Measurements from ENCODE around the gene LEO1.
A peak's percentile ranks its signal among the peaks of the same experiment; 100 is the strongest.

Gene LEO1

GRCh38 chr15:51924156-51925068, 47.2 kb downstream of the LEO1 start:
- no peaks in the 10 kb centered on the region for H3K4me1 ChIP-seq (ENCODE audit: insufficient read depth, low read length)
- H3K36me3 ChIP-seq (ENCODE audit: insufficient read depth, low read length), result peaks cover 42% of the 10 kb centered on the region
- ATAC-seq (ENCODE audit: insufficient read depth, low read depth) (no peak), DNase-seq (no peak)
- H3K4me2 ChIP-seq (ENCODE audit: insufficient read depth, low read length), result no peak overlapping the region
- H3K27ac ChIP-seq (ENCODE audit: low read length), result no peak overlapping the region
- no peaks in the 10 kb centered on the region for H3K27me3 ChIP-seq (ENCODE audit: insufficient read depth, low read length, poor library complexity)
- no peaks in the 10 kb centered on the region for H3K79me2 ChIP-seq (ENCODE audit: insufficient read depth, low read length)
- H4K20me1 ChIP-seq (ENCODE audit: insufficient read depth, low read length), result no peaks in the 10 kb centered on the region
- no peak overlapping the region for H3K9ac ChIP-seq (ENCODE audit: low read depth, low read length)
- no peak overlapping the region for H2AFZ ChIP-seq (ENCODE audit: low read depth, low read length)
- no peaks in the 10 kb centered on the region for H3K9me3 ChIP-seq (ENCODE audit: insufficient read depth, low read length, severe bottlenecking)
- no peak for TF ChIP-seq CTCF (IDR thresholded peaks at IDR 0.05; ENCODE audit: borderline replicate concordance, extremely low read depth, low read length, poor library complexity, severe bottlenecking)
- no peak for TF ChIP-seq EZH2 (IDR thresholded peaks at IDR 0.05; ENCODE audit: borderline replicate concordance, low read depth, low read length, severe bottlenecking)
- no peak overlapping the region for H3K4me3 ChIP-seq (ENCODE audit: low read depth in 1 of 2, low read length in 2 of 2)

- TF ChIP-seq CTCF (IDR thresholded peaks at IDR 0.05; ENCODE audit: borderline replicate concordance, extremely low read depth, low read length, poor library complexity, severe bottlenecking) (peak; percentile 57), EZH2 (IDR thresholded peaks at IDR 0.05; ENCODE audit: borderline replicate concordance, low read depth, low read length, severe bottlenecking) (no peak)
- peak; percentile 18 for DNase-seq
- ATAC-seq (ENCODE audit: insufficient read depth, low read depth), result peak; percentile 68; the same call in 2 of the 3 replicates
Measured at GRCh38 chr15:51917493-51917892, 54.1 kb downstream of the LEO1 start.

GRCh38 chr15:51912528-51912927, 59.0 kb downstream of the LEO1 start:
- Histone ChIP-seq H3K79me2 (ENCODE audit: insufficient read depth, low read length) (no peaks in the 10 kb centered on the region), H4K20me1 (ENCODE audit: insufficient read depth, low read length) (no peaks in the 10 kb centered on the region), H3K36me3 (ENCODE audit: insufficient read depth, low read length) (peaks cover 25% of the 10 kb centered on the region), H3K27me3 (ENCODE audit: insufficient read depth, low read length, poor library complexity) (no peaks in the 10 kb centered on the region), H3K4me2 (ENCODE audit: insufficient read depth, low read length) (no peak overlapping the region), H3K4me1 (ENCODE audit: insufficient read depth, low read length) (no peaks in the 10 kb centered on the region), H3K9ac (ENCODE audit: low read depth, low read length) (no peak overlapping the region), H3K4me3 (ENCODE audit: low read depth in 1 of 2, low read length in 2 of 2) (no peak overlapping the region), H3K9me3 (ENCODE audit: insufficient read depth, low read length, severe bottlenecking) (no peaks in the 10 kb centered on the region), H3K27ac (ENCODE audit: low read length) (no peak overlapping the region), H2AFZ (ENCODE audit: low read depth, low read length) (no peak overlapping the region)
- DNase-seq (no peak), ATAC-seq (ENCODE audit: insufficient read depth, low read depth) (no peak)
- no peak for TF ChIP-seq CTCF (IDR thresholded peaks at IDR 0.05; ENCODE audit: borderline replicate concordance, extremely low read depth, low read length, poor library complexity, severe bottlenecking)
- no peak for TF ChIP-seq EZH2 (IDR thresholded peaks at IDR 0.05; ENCODE audit: borderline replicate concordance, low read depth, low read length, severe bottlenecking)

More at GRCh38 chr15:51917493-51917892, 54.1 kb downstream of the LEO1 start:
- no peaks in the 10 kb centered on the region for H3K4me1 ChIP-seq (ENCODE audit: insufficient read depth, low read length)
- H3K79me2 ChIP-seq (ENCODE audit: insufficient read depth, low read length), result no peaks in the 10 kb centered on the region
- H4K20me1 ChIP-seq (ENCODE audit: insufficient read depth, low read length), result no peaks in the 10 kb centered on the region
- H3K4me2 ChIP-seq (ENCODE audit: insufficient read depth, low read length), result no peak overlapping the region
- H3K9me3 ChIP-seq (ENCODE audit: insufficient read depth, low read length, severe bottlenecking), result no peaks in the 10 kb centered on the region
- no peak overlapping the region for H3K27ac ChIP-seq (ENCODE audit: low read length)
- H3K9ac ChIP-seq (ENCODE audit: low read depth, low read length), result no peak overlapping the region
- no peak overlapping the region for H3K4me3 ChIP-seq (ENCODE audit: low read depth in 1 of 2, low read length in 2 of 2)
- no peaks in the 10 kb centered on the region for H3K27me3 ChIP-seq (ENCODE audit: insufficient read depth, low read length, poor library complexity)
- H3K36me3 ChIP-seq (ENCODE audit: insufficient read depth, low read length), result peaks cover 32% of the 10 kb centered on the region
- no peak overlapping the region for H2AFZ ChIP-seq (ENCODE audit: low read depth, low read length)
